Osteoblast (primary cell): Measurements from ENCODE around the gene CSNK1E. TPM values are rescaled to one million over a fixed set of nuclear protein-coding genes. Genes with fewer than 3 reads are reported as not detected.

ENCODE experiments used
- DNase-seq: peaks from one replicate; pipeline ENCODE4 v3.0.0; 2011; ENCODE audit warnings: low spot score, mixed read lengths; ENCODE audit not compliant: insufficient read length; ENCODE audit errors: missing footprints
- H2AFZ ChIP-seq: 2 replicates; pipeline ENCODE4 v1.6.0; 2011; ENCODE audit warnings: mild to moderate bottlenecking, low read length
- H3K27ac ChIP-seq: 2 replicates; pipeline ENCODE4 v1.5.1; 2011; ENCODE audit warnings: mild to moderate bottlenecking, low read depth, low read length, moderate library complexity
- H3K27me3 ChIP-seq: 2 replicates; pipeline ENCODE4 v1.6.0; 2012; ENCODE audit warnings: mild to moderate bottlenecking, control low read depth, inconsistent platforms, low read length, moderate library complexity; ENCODE audit not compliant: insufficient read depth
- H3K36me3 ChIP-seq: 2 replicates; pipeline ENCODE4 v1.5.1; 2011; ENCODE audit warnings: mild to moderate bottlenecking, low read length, control low read depth, moderate library complexity; ENCODE audit not compliant: insufficient read depth
- H3K4me1 ChIP-seq: 2 replicates; pipeline ENCODE4 v1.5.1; 2011; ENCODE audit warnings: mild to moderate bottlenecking, low read length, control low read depth, moderate library complexity; ENCODE audit not compliant: insufficient read depth
- H3K4me2 ChIP-seq: 2 replicates; pipeline ENCODE4 v1.6.0; 2011; ENCODE audit warnings: mild to moderate bottlenecking, low read length; ENCODE audit not compliant: insufficient read depth
- H3K4me3 ChIP-seq: fragments of 200-600 bp; sonication (generic); 3 replicates; pipeline ENCODE4 v1.5.1; 2012; ENCODE audit warnings: mild to moderate bottlenecking, low read length, inconsistent platforms; ENCODE audit not compliant: insufficient read depth
- H3K79me2 ChIP-seq: 2 replicates; pipeline ENCODE4 v1.6.0; 2012; ENCODE audit warnings: mild to moderate bottlenecking, low read length, control low read depth, inconsistent platforms; ENCODE audit not compliant: insufficient read depth
- H3K9me3 ChIP-seq: 2 replicates; pipeline ENCODE4 v1.5.1; 2011; ENCODE audit warnings: low read depth, low read length, control low read depth
- H4K20me1 ChIP-seq: 2 replicates; pipeline ENCODE4 v1.6.0; 2012; ENCODE audit warnings: mild to moderate bottlenecking, low read length, control low read depth; ENCODE audit not compliant: insufficient read depth
- CTCF ChIP-seq: IDR thresholded peaks from 2 replicates; pipeline ENCODE4 v1.5.1; 2011; ENCODE audit warnings: mild to moderate bottlenecking, low read depth, low read length, moderate library complexity; ENCODE audit errors: extremely low read depth
- total RNA-seq: library from RNA; depleted of rRNA; stranded (reverse); fragments of >200 nt; gene quantifications from 2 replicates; pipeline ENCODE4 v1.2.3, GENCODE V29; 2012

CSNK1E gene
- total RNA-seq, 1 donor, result 152 TPM

DNA sequence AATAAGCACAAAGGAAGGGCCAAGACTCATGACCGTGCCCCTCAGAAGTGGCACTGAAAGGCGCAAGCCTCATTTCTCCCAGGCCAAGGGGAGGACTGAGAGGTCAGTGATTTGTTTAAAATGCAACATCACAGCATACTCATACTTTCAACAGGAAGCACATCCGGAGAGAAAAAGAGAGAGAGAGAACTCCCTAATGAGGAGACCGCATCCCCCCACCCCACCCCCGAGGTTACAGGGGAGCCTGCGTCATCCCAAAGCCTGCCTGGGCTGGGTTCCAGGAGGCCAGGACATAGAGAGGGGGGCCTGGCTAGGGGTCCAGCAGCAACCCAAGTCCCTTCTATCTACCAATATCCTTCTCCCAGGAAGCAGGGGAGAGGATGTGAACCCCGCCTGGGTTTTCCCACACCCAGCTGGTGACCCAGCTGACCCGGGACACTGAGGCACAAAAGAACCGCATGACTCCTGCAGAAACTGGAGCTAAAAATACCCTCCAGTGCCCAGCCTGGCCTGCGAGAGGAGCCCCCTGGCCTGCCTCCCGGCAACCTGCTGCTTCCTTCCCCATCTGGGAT is 3.8 kb downstream of the CSNK1E start:
- Histone ChIP-seq H3K27ac (peak overlapping the region; percentile 94), H3K79me2 (peaks cover 84% of the 10 kb centered on the region), H3K4me1 (peaks cover 65% of the 10 kb centered on the region), H2AFZ (no peak overlapping the region), H3K9me3 (no peaks in the 10 kb centered on the region), H3K36me3 (peaks cover 46% of the 10 kb centered on the region), H3K4me3 (peak overlapping the region; percentile 94), H4K20me1 (peaks cover 79% of the 10 kb centered on the region), H3K4me2 (peak overlapping the region; percentile 85), H3K27me3 (no peaks in the 10 kb centered on the region)
- peak; percentile 94 for DNase-seq
- TF ChIP-seq CTCF, result no peak

GRCh38 chr22:38312261-38312800 is 4.9 kb downstream of the CSNK1E start:
- no peak for TF ChIP-seq CTCF
- DNase-seq, result peak; percentile 8
- Histone ChIP-seq H3K4me3 (no peak overlapping the region), H2AFZ (no peak overlapping the region), H3K9me3 (no peaks in the 10 kb centered on the region), H3K27ac (peak overlapping the region; percentile 94), H3K27me3 (no peaks in the 10 kb centered on the region), H3K79me2 (peaks cover 96% of the 10 kb centered on the region), H3K36me3 (peaks cover 57% of the 10 kb centered on the region), H3K4me1 (peaks cover 55% of the 10 kb centered on the region), H3K4me2 (peak overlapping the region; percentile 85), H4K20me1 (peaks cover 90% of the 10 kb centered on the region)

- Histone ChIP-seq H3K27me3 (no peaks in the 10 kb centered on the region), H3K27ac (peak overlapping the region; percentile 81)
These were observed 6.0 kb downstream of the CSNK1E start for GRCh38 chr22:38311323-38311620.

More at GRCh38 chr22:38311323-38311620, 6.0 kb downstream of the CSNK1E start:
- Histone ChIP-seq H3K79me2 (peaks cover 100% of the 10 kb centered on the region), H3K36me3 (peaks cover 58% of the 10 kb centered on the region), H4K20me1 (peaks cover 96% of the 10 kb centered on the region), H3K4me1 (peaks cover 55% of the 10 kb centered on the region), H3K9me3 (no peaks in the 10 kb centered on the region), H2AFZ (no peak overlapping the region), H3K4me3 (peak overlapping the region; percentile 11), H3K4me2 (peak overlapping the region; percentile 46)
- peak; percentile 90 for DNase-seq
- no peak for TF ChIP-seq CTCF
